ENCODE results near the gene MAFG. TPM values are rescaled to one million over a fixed set of nuclear protein-coding genes. Genes with fewer than 3 reads are reported as not detected.

The MAFG gene
- total RNA-seq, 1 experiment from 2014 or later: 45.2 TPM

DNA sequence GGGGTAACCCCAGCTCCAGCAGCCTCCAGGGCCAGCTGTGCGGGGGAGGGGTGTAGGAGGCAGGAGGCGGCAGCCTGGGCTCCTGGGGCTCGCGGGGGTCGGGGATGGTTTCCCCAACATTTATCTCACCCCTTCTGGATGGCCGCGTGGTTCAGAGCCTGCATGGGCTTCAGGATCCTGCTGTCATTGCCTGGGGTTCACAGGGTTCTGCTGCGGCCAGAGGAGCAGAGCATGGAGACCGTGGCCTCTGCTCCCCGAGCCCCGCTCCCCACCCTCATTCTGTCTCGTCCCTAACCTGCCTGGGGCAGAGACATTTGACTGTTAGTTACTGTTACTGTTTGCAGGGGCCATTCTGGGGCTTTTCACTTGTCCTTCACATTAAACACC is 14.6 kb upstream of the MAFG start:
- in situ Hi-C loops (cut with HindIII; ENCODE audit: low pct_unique_long_range_greater_than_20kb, low sequenced_read_pairs): no loop called here
- DNase-seq (ENCODE audit: low read depth): no peak

- DNase-seq (ENCODE audit: low read depth): no peak
- in situ Hi-C loops (cut with HindIII; ENCODE audit: low pct_unique_long_range_greater_than_20kb, low sequenced_read_pairs): no loop called here
Observed at GRCh38 chr17:81941484-81942166, 14.1 kb upstream of the MAFG start.

GRCh38 chr17:81940538-81941483 is 13.3 kb upstream of the MAFG start:
- no peak for DNase-seq (ENCODE audit: low read depth)

GRCh38 chr17:81939881-81940385 is 12.4 kb upstream of the MAFG start:
- in situ Hi-C loops (cut with HindIII; ENCODE audit: low pct_unique_long_range_greater_than_20kb, low sequenced_read_pairs): no loop called here
- no peak for DNase-seq (ENCODE audit: low read depth)

More at GRCh38 chr17:81940538-81941483, 13.3 kb upstream of the MAFG start:
- in situ Hi-C loops (cut with HindIII; ENCODE audit: low pct_unique_long_range_greater_than_20kb, low sequenced_read_pairs): no loop called here

GRCh38 chr17:81939218-81939617 is 11.7 kb upstream of the MAFG start:
- DNase-seq (ENCODE audit: low read depth): no peak
- in situ Hi-C loops (cut with HindIII; ENCODE audit: low pct_unique_long_range_greater_than_20kb, low sequenced_read_pairs): no loop called here

DNA sequence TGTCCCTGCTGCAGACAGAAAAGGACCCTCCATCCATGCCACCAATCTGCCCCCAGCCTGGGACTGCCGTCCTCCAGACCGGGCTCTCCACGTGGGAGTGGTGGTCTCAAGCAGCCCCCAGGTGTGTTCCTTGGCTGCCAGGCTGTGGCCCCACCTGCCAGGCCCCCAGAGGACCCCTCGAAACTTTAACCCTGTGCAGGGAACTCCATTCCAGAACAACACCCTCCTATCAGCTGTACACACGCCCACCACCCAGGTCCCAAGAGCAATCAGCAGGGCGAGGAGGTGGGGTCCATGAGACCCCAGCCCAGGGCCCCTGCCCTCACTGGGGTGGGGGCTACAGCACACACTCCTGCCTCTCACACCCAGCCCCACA is 8.2 kb upstream of the MAFG start:
- in situ Hi-C loops (cut with HindIII; ENCODE audit: low pct_unique_long_range_greater_than_20kb, low sequenced_read_pairs): no loop called here
- DNase-seq (ENCODE audit: low read depth): no peak

DNA sequence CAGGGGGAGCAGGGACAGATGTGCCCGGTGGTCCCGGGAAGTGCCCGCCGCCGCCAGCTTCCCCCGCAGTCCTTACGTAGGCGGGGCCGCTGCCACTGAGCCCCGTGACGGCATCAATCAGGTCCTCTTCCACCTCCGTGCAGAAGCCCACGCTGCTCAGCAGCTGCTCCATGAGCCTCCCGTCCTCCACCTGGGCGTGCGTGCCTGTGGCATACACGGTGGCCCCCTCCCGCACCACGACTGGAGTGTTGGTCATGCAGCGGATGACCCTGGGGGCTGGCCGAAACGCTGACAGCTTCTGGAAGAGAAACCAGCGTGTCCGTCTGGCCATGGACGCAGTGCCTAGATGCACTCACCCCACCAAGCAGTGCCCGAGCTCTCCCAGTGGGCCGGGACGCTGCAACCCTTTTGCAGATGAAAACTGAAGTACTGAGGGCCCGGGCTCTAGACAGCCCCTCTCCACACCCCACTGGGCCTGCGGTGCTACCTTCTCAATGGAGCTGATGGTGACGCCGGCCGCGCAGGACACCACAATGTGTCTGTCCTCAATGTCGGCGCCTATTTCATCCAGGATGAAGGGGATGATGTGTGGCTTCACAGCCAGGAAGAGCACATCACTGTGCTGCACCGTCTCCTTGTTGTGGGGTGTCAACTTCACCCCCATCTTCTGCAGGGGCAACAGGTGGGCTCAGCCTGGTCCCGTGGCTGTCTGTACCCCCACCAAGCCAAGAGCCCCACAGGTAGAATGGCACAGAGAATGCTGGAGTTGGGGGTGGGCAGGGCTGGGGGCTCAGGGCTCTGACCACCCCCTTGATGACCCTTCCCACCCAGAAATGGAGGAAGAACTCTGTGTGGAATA is 7.5 kb upstream of the MAFG start:
- no peak for DNase-seq (ENCODE audit: low read depth)
- in situ Hi-C loops (cut with HindIII; ENCODE audit: low pct_unique_long_range_greater_than_20kb, low sequenced_read_pairs): no loop called here

DNA sequence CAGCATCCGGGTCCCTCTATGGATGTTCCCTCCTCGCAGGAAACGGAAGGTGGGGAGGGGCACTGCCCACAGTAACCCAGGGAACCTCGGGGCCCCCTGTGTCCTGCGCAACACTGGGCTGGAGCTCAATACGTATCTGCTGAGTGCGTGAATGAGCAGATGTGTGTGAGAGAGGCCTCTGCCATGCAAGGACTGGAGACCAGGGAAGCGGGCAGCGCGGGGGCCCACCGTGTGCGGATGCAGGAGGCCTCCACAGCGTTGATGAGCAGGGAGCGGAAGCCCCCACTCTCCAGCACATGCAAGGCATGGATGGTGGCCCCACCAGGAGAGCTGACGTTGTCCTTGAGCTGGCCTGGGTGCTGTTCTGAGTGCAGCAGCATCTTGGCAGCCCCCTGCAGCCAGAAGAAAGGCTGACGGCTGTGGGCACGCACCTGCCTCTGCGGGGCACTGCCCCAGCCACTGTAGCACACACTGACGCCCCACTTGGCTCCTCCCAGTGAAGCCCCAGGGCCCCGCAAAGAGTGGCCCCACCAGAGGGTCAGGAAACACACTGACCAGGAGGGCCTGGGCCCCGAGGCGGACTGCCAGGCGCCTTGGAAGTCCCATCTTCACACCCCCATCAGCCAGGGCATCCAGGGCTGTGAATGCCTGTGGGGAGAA is 6.7 kb upstream of the MAFG start:
- in situ Hi-C loops (cut with HindIII; ENCODE audit: low pct_unique_long_range_greater_than_20kb, low sequenced_read_pairs): no loop called here
- no peak for DNase-seq (ENCODE audit: low read depth)

DNA sequence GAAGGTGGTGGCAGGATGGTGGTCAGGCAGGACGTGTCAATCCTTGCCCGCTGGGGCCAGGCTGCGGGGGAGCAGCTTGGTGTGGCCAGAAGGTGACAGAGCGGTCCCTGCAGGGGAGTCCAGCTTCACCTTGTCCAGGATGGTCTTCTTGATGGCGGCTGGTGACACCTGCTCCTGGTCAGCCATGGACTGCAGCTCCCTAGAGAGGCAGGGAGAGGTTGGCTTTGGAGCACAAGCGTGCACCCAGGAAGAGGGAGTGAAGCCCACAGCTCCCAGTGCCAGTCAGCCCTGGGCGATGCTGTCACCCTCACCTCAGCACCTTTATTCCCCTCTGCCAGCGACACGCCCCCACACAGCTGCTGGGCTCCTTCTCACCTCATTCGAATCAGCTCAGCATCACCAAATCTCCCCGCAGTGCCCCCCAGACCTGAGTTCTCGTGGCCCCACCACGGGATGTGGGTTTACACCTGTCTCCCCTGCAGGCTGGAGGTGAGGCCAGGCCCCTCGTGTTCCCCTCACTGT is 5.7 kb upstream of the MAFG start:
- in situ Hi-C loops (cut with HindIII; ENCODE audit: low pct_unique_long_range_greater_than_20kb, low sequenced_read_pairs): no loop called here
- no peak for DNase-seq (ENCODE audit: low read depth)

GRCh38 chr17:81932333-81932983 is 4.9 kb upstream of the MAFG start:
- DNase-seq (ENCODE audit: low read depth): no peak
- in situ Hi-C loops (cut with HindIII; ENCODE audit: low pct_unique_long_range_greater_than_20kb, low sequenced_read_pairs): no loop called here

- no peak for DNase-seq (ENCODE audit: low read depth)
- in situ Hi-C loops (cut with HindIII; ENCODE audit: low pct_unique_long_range_greater_than_20kb, low sequenced_read_pairs): no loop called here
Observed at GRCh38 chr17:81931557-81932332, 4.2 kb upstream of the MAFG start.

DNA sequence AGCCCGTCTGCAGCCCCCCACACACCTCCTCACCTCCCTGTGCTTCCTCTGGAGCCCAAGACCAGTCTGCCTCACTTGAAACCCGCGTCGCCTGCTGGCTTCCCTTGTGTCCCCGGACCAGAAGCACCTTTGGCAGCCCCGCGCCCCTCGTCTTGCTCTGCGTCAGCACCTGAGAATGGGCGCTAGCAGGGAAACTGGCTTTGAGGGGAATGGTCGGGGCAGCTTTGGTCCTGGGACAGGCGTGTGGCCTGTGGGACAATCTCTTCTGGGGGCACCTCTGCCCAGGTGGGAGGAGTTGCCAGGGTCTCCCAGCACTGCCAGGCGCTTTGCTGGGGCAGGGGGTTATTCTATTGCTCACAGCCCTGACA is 3.6 kb upstream of the MAFG start:
- in situ Hi-C loops (cut with HindIII; ENCODE audit: low pct_unique_long_range_greater_than_20kb, low sequenced_read_pairs): no loop called here
- no peak for DNase-seq (ENCODE audit: low read depth)

- no peak for DNase-seq (ENCODE audit: low read depth)
- in situ Hi-C loops (cut with HindIII; ENCODE audit: low pct_unique_long_range_greater_than_20kb, low sequenced_read_pairs): no loop called here
Observed at GRCh38 chr17:81930142-81931125, 2.9 kb upstream of the MAFG start.

DNA sequence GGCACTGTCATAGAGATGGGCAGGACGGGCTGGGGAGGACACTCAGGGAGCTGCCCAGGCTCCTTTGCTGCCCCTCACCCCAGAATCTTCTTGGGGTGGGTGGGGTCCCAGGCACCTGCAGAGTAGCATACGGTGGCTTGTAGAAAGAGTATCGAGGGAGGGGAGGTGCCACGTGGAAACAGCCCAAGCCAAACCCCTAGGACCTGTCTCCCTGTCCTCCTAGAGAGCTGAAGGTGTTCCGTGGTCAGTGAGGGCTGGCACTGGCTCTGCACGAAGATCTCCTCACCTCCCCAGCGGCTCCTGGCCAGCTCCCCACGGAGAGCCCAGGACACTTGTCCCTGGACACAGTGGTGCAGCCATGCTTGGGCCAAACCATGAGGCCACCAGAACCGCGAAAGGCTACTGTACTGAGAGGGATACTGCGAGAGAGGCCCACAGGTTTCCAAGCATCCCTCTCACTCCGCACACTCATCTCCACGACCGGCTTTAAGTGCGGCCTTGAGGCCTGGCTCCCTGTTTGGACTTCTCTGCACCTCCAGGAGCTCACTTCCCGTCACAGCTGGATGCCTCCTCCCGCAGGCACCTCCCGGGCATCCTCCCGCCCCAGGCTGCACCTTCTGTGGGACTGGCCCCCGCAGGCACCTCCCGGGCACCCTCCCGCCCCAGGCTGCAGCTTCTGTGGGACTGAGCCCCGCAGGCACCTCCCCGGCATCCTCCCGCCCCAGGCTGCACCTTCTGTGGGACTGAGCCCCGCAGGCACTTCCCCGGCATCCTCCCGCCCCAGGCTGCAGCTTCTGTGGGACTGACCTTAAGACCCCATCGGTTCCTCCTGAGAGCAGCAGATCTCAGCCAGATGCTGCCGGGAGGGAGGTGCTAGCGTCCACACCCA is 2.0 kb upstream of the MAFG start:
- in situ Hi-C loops (cut with HindIII; ENCODE audit: low pct_unique_long_range_greater_than_20kb, low sequenced_read_pairs): no loop called here

More for the DNA sequence above, 2.0 kb upstream of the MAFG start:
- no peak for DNase-seq (ENCODE audit: low read depth)

Measured in Caki2 (cell line).